Vagina (tissue), 2 donors: ENCODE data around the gene UBAP1L.

Experiments used
- POLR2A ChIP-seq, 2 donors: fragments of 450-650 bp; IDR thresholded peaks; one replicate each; pipeline ENCODE4 v1.6.1; 2017; ENCODE audit warnings: antibody characterized with exemption in 2 of 2, mild to moderate bottlenecking in 2 of 2, moderate library complexity in 2 of 2
- TF ChIP-seq, protein P1 (sequence below), 3 experiments: fragments of 450-650 bp in 2 of 3; fragments of 200-600 bp in 1 of 3; sonication (generic) in 1 of 3; IDR thresholded peaks; one replicate each; pipeline ENCODE4 v1.5.1; 2017 to 2019; ENCODE audit warnings: antibody characterized with exemption in 3 of 3, mild to moderate bottlenecking in 2 of 3, moderate library complexity in 2 of 3

DNA sequence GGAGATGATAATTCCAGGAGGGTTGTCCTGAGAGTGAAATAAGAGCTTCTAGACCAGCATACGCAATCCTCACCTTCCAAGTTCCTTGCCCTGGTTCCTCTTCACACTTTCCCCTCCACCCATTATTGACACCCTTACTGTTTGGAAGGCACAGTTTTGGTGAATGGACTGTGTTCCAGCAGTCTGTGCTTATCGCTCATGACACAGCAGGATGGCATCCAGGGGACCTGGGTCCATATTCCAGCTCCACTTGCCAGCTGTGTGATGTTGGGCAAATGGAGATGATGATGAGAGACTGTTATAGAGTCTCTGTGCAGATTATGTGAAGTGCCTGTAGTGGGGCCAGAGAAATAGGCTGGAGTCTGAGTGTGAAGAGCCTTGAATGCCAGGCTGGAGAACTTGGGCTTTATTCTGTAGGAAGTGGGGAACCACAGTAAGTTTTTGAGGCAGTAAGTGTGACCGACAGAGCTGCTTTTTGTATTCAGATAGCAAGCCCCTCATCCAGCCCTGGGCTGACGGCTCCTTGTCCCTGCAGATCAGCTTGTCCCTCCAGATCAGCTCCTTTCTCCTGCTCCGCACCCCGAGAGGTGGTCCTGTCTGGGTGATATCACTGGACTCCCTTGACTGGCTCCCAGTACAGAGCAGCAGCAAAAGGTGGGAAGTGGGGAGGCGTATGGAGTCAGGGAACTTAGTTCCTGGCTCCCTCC, 30.3 kb downstream of the UBAP1L start:
- TF ChIP-seq POLR2A (IDR thresholded peaks at IDR 0.05), result no peak
- TF ChIP-seq, protein P1, sequence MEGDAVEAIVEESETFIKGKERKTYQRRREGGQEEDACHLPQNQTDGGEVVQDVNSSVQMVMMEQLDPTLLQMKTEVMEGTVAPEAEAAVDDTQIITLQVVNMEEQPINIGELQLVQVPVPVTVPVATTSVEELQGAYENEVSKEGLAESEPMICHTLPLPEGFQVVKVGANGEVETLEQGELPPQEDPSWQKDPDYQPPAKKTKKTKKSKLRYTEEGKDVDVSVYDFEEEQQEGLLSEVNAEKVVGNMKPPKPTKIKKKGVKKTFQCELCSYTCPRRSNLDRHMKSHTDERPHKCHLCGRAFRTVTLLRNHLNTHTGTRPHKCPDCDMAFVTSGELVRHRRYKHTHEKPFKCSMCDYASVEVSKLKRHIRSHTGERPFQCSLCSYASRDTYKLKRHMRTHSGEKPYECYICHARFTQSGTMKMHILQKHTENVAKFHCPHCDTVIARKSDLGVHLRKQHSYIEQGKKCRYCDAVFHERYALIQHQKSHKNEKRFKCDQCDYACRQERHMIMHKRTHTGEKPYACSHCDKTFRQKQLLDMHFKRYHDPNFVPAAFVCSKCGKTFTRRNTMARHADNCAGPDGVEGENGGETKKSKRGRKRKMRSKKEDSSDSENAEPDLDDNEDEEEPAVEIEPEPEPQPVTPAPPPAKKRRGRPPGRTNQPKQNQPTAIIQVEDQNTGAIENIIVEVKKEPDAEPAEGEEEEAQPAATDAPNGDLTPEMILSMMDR (IDR thresholded peaks at IDR 0.05), result no peak
